ENCODE results near the gene HSPA2. TPM values are rescaled to one million over a fixed set of nuclear protein-coding genes. Genes with fewer than 3 reads are reported as not detected.

The HSPA2 gene
- 3.8 and 5.4 TPM in 2 replicates for total RNA-seq

DNA sequence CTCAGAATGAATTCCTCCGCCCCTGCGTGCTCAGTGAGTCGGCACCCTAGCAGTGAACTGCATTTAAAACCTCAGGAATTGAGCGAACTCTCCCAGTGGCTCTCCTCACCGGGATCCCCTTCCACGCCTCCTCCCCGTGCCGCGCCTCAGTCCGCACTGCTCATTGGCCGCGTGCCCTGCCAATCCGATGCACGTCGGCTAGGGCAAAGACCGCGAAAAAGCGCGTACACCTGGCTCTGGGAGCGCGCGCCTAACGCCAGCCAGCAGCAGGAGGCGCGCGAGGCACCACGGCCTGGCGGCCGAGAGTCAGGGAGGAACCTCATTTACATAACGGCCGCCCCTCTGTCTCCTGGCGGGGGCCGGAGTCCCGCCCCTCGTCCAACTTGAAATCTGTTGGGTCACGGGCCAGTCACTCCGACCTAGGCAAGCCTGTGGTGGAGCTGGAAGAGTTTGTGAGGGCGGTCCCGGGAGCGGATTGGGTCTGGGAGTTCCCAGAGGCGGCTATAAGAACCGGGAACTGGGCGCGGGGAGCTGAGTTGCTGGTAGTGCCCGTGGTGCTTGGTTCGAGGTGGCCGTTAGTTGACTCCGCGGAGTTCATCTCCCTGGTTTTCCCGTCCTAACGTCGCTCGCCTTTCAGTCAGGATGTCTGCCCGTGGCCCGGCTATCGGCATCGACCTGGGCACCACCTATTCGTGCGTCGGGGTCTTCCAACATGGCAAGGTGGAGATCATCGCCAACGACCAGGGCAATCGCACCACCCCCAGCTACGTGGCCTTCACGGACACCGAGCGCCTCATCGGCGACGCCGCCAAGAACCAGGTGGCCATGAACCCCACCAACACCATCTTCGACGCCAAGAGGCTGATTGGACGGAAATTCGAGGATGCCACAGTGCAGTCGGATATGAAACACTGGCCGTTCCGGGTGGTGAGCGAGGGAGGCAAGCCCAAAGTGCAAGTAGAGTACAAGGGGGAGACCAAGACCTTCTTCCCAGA is at the start of gene HSPA2:
HSPA2 (plus strand) TSS at position 534 of the 995 bp plus-strand sequence; CDS start at position 643, 109 bp downstream.
- Mint-ChIP-seq H3K27ac (peak within 1 kb of the TSS; percentile 96), H3K4me3 (peak within 1 kb of the TSS; percentile 100), H3K9me3 (no peaks in the 10 kb centered on the region), H3K36me3 (ENCODE audit: low read depth) (peaks cover 7% of the 10 kb centered on the region), H3K27me3 (peaks cover 2% of the 10 kb centered on the region), H3K4me1 (peaks cover 33% of the 10 kb centered on the region)
- ChIA-PET POLR2A (interaction anchor here (0.5 to 3.1 kb wide), 23 partner anchors 10 to 997 kb away, joined by 3 to 55 read pairs (median 3); partner anchors contain the start of genes FNTB, MTHFD1, PPP2R5E and ZBTB1), CTCF (interaction anchor here (0.6 to 1.4 kb wide), 5 partner anchors 8 to 95 kb away, joined by 3 to 5 read pairs (median 4); no protein-coding TSS in a partner anchor)
- peak; percentile 93 for DNase-seq
- ATAC-seq (ENCODE audit: low read depth) = peak; percentile 90
- intact Hi-C loops (cut with micrococcal nuclease) = loop anchor here (1.0 to 5.0 kb wide), 9 partner anchors 37 to 1967 kb away; partner anchors contain the start of genes CHURC1, FNTB, GPHN and MTHFD1
- TF ChIP-seq, protein P1, sequence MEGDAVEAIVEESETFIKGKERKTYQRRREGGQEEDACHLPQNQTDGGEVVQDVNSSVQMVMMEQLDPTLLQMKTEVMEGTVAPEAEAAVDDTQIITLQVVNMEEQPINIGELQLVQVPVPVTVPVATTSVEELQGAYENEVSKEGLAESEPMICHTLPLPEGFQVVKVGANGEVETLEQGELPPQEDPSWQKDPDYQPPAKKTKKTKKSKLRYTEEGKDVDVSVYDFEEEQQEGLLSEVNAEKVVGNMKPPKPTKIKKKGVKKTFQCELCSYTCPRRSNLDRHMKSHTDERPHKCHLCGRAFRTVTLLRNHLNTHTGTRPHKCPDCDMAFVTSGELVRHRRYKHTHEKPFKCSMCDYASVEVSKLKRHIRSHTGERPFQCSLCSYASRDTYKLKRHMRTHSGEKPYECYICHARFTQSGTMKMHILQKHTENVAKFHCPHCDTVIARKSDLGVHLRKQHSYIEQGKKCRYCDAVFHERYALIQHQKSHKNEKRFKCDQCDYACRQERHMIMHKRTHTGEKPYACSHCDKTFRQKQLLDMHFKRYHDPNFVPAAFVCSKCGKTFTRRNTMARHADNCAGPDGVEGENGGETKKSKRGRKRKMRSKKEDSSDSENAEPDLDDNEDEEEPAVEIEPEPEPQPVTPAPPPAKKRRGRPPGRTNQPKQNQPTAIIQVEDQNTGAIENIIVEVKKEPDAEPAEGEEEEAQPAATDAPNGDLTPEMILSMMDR (IDR thresholded peaks at IDR 0.05) = no peak

GRCh38 chr14:64491637-64492036 is 48.9 kb upstream of the HSPA2 start:
- no peak for DNase-seq
- Mint-ChIP-seq H3K36me3 (ENCODE audit: low read depth) (peaks cover 69% of the 10 kb centered on the region), H3K4me1 (peaks cover 19% of the 10 kb centered on the region), H3K4me3 (no peak overlapping the region), H3K27me3 (no peaks in the 10 kb centered on the region), H3K9me3 (no peaks in the 10 kb centered on the region), H3K27ac (no peak overlapping the region)
- TF ChIP-seq, protein P1 (IDR thresholded peaks at IDR 0.05) = no peak
- ATAC-seq (ENCODE audit: low read depth) = no peak
- intact Hi-C loops (cut with micrococcal nuclease) = no loop called here
- ChIA-PET CTCF (interaction anchor here (1.1 to 1.9 kb wide), 3 partner anchors 10 to 19 kb away, joined by 3 to 7 read pairs (median 6); no protein-coding TSS in a partner anchor), POLR2A (interaction anchor here (0.6 to 1.6 kb wide), 3 partner anchors 9 to 19 kb away, joined by 3 to 9 read pairs (median 4); no protein-coding TSS in a partner anchor)

GRCh38 chr14:64493455-64493854 is 47.1 kb upstream of the HSPA2 start:
- peaks cover 61% of the 10 kb centered on the region for H3K36me3 Mint-ChIP-seq (ENCODE audit: low read depth)

DNA sequence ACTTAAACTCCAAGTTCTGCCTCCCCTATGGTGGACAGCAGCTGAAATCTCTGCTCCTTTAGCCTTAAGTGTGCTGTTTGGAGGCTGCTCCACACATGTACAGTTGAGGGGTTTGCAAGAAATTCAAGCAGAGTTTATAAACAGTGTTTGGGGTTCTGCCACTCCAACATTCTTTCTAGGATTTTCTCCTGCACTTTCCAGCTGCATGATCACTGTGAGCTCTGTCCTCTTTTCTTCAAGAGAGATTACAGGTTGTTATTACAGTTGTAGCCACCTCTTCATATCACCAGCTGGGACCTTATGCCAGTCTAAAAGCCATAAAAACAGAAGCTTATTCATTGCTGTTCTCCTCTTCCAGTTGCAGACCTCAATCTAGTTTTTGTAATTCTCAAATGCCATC is 45.3 kb upstream of the HSPA2 start:
- Mint-ChIP-seq H3K27me3 (no peaks in the 10 kb centered on the region), H3K36me3 (ENCODE audit: low read depth) (peaks cover 54% of the 10 kb centered on the region), H3K27ac (no peak overlapping the region), H3K4me1 (peaks cover 29% of the 10 kb centered on the region), H3K4me3 (no peak overlapping the region), H3K9me3 (no peaks in the 10 kb centered on the region)
- no peak for ATAC-seq (ENCODE audit: low read depth)
- POLR2A ChIA-PET = interaction anchor here (0.6 kb wide), 1 partner anchor 613 kb away, joined by 5 read pairs; no protein-coding TSS in a partner anchor
- intact Hi-C loops (cut with micrococcal nuclease) = no loop called here
- no peak for DNase-seq
- TF ChIP-seq, protein P1 (IDR thresholded peaks at IDR 0.05) = no peak
- CTCF ChIA-PET = interaction anchor here (0.6 kb wide), 1 partner anchor 16 kb away, joined by 3 read pairs; no protein-coding TSS in a partner anchor

More at GRCh38 chr14:64493455-64493854, 47.1 kb upstream of the HSPA2 start:
- Mint-ChIP-seq H3K27ac (no peak overlapping the region), H3K9me3 (no peaks in the 10 kb centered on the region), H3K4me1 (peaks cover 21% of the 10 kb centered on the region), H3K4me3 (no peak overlapping the region), H3K27me3 (no peaks in the 10 kb centered on the region)
- ATAC-seq (ENCODE audit: low read depth) (no peak), DNase-seq (no peak)
- intact Hi-C loops (cut with micrococcal nuclease) = no loop called here
- ChIA-PET POLR2A (interaction anchor here (0.7 to 1.4 kb wide), 2 partner anchors 10 to 17 kb away, joined by 3 to 5 read pairs; partner anchors contain the start of gene ZBTB25), CTCF (interaction anchor here (2.6 kb wide), 1 partner anchor 16 kb away, joined by 8 read pairs; no protein-coding TSS in a partner anchor)
- TF ChIP-seq, protein P1 (IDR thresholded peaks at IDR 0.05) = no peak

All from activated B cell treated with CpG ODN at 0.5 μM for 24 hours (primary cell).